GM11168 (cell line): ENCODE results near the gene MADD.
"Not testable (repeated sequence)": the region's sequence is repeated elsewhere in the genome, so short reads cannot be mapped to it uniquely, and the experiment has no call there.

ENCODE experiments used
- in situ Hi-C: fragments of 300-500 bp; cut with MboI; formaldehyde crosslinking; loops from one replicate; pipeline ENCODE4 v1.12.0; 2022; ENCODE audit warnings: low sequenced_read_pairs; ENCODE audit not compliant: unreplicated experiment

MADD gene

DNA sequence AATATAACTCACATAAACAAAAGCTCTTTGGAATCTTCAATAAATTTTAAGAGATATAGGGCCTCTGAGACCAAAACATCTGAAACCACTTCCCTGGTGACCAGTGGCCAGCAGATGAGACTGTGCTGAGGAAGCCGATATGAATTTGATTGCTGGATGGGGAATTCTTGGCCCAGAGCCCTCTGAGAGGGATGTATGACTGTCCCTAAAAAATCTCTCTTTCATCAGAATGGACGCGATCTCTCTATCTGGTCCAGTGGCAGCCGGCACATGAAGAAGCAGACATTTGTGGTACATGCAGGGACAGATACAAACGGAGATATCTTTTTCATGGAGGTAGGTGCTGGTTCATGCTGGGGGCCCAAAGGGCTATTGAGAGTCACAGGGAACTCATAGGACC lies 45.1 kb downstream of the MADD start:
- in situ Hi-C loops, result no loop called here

DNA sequence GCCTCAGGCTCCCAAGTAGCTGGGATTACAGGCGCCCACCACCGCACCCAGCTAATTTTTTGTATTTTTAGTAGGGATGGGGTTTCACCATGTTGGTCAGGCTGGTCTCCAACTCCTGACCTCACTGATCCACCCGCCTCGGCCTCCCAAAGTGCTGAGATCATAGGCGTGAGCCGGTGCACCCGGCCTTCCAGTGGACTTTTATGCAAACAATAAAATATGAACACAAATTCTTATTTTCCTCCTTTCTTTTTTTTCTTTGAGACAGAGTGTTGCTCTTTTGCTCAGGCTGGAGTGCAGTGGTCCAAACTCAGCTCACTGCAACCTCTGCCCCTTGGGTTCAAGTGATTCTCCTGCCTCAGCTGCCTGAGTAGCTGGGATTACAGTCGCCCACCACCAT lies 46.6 kb downstream of the MADD start:
- in situ Hi-C loops, result not testable (repeated sequence)

GRCh38 chr11:47317064-47317828 lies 47.3 kb downstream of the MADD start:
- in situ Hi-C loops, result no loop called here

- in situ Hi-C loops, result no loop called here
These were observed 48.2 kb downstream of the MADD start for GRCh38 chr11:47318166-47318565.

- in situ Hi-C loops, result no loop called here
These were observed 54.6 kb downstream of the MADD start for GRCh38 chr11:47324520-47324919.

DNA sequence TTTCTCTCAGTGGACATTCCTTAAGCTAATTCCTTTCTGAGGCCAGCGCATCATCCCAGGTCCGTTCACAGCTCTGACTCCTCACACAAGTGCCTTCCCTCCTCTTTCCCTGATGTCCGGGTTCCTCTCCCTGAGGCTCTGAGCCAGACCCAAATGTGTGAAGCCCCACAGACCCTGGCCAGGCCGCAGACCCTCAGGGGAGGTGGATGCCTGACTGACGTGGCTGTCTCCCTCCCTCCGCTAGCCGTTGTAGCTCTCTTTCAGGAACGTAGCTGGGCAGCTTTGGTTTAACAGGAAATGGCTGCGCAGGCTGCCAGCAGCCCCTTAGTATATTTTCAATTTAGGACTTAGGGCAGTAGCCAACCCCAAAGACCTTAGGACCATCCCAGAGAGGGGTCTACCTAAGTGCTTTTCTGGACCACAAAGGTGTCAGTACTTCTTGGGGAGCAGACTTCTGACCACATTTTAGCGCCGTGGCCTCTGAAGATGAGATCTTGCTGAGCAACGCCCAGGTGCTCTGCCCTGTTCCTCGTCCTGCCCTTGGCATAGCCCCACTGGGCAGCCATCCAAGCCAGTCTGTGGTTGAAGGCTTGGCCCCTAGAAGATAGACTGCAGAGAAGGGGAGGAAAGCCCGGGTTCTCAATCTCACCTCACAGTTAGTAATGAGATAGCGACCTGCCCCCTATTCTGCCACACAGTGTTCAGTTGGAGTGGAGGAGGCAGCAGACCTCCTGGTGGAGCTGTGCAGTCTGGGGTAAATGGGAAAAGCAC lies 55.5 kb downstream of the MADD start:
- in situ Hi-C loops, result no loop called here

DNA sequence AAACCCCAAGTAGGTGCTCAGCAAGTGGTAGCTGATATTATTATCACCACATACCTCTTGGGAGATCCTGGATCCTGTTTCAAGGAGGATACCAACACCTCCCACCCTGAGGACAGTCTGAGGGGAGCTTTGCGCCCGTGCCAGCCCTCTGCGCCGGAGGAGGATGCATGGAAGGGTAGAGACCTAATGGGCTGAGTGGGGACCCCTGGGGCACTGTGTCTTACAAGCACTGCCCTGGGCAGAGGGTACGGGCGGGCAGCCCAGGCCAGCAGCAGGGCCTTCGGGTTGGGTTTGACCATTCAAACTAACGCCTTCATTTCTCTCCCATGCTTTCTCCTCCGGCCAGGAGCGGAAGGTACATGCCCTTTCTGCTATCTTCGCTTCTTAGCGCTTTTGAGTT lies 56.3 kb downstream of the MADD start:
- in situ Hi-C loops, result no loop called here

DNA sequence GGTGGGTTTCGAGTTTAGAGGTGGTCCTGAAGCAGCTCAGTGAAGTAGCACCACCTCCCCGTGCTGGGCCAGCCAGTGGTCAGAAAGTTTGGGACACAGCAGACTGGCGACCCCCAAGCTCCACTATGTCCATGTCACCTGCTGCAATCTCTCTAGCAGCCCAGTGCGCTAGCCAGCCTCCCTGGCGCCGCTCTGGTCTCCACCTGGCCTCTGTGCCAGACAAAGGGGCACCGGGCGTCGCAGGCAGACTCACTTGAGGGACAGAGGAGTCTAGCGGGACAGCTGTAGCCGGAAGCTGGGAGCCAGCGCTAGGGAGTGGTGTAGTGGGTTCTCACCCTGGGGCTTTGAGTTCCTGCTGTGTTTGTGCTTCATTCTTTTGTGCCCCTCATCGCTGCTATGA lies 57.1 kb downstream of the MADD start:
- in situ Hi-C loops, result no loop called here

DNA sequence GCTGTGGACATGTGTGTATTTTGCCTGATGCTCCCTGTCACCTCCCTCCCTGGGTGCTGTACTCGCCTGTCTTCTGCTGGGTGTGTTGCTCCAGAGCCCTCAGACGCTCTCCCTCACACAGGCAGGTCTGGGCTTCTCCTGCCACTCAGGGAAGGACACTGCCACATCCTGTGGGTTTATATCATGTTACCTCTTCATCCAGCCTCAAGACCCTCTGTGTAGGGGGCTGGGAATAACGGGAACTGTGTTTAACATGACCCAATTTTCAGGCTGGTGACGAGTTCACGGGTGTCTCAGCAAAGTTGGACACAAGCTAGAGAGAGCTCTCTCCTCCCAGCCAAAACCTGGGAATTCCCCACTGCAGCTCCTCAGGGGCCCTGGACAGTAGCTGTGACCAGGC lies 58.0 kb downstream of the MADD start:
- in situ Hi-C loops, result no loop called here

- in situ Hi-C loops, result no loop called here
These were observed 58.8 kb downstream of the MADD start for GRCh38 chr11:47328449-47329390.

- in situ Hi-C loops, result no loop called here
These were observed 59.6 kb downstream of the MADD start for GRCh38 chr11:47329431-47329986.

- in situ Hi-C loops, result no loop called here
These were observed 60.3 kb downstream of the MADD start for GRCh38 chr11:47329987-47330931.

DNA sequence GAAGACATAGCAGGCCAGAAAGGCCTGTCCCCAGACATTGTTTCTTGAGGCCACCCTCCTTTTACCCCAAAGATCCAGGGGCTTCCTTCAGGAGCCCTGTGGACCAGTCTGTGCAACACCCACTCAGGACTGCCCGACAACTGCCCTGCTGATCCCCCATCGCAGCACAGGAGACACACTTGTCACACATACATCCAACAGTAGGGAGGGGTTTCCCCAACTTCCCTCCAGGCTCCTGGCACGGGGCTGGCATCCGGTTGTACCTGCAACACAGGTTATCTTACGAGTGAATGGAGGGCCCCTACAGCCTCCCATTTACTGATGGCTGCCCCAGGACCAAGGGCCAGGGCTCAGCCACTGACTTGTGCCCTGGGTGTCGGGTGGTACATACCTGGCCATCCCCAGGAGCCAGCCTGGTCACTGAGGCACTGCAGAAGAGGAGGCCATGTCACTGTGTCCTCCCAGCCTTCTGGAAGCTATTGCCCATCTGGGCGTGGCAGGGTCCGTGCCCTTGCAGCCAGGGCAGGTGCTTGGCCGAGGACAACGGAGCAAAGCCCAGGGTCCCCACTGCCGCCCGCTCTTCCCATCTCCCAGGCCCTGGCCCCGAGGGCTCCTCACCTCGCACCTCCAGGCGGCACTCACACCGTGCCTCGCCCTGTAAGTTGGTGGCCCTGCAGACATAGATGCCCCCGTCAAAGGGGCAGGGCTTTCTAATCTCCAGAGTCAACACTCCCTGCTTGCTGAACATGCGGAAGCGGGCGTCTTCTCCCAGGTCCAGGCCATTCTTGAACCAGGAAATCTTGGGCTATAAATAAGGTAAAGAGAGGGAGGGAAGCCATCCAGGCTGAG lies 61.7 kb downstream of the MADD start:
- in situ Hi-C loops, result no loop called here

DNA sequence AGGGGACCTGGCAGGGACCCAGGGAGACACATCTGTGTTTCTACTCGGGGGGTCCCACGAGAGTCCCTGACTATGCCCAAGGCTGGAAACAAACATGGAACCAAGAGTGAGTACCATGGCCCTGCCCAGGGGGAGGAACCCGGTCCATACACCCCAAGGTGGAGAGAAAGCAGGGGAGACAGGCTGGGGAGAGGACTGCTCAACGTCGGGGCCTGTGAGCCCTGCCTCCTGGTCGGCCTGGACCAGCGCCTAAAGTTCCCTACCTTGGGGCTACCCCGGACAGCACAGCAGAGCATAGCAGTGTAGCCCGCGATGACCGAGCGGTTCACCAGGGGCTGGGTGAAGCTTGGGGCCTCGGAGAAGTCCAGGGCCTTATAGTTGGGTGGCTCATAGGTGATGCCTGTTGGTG lies 62.4 kb downstream of the MADD start:
- in situ Hi-C loops, result no loop called here

- in situ Hi-C loops, result no loop called here
These were observed 63.0 kb downstream of the MADD start for GRCh38 chr11:47332791-47333525.

GRCh38 chr11:47333526-47333845 lies 63.6 kb downstream of the MADD start:
- in situ Hi-C loops, result no loop called here

DNA sequence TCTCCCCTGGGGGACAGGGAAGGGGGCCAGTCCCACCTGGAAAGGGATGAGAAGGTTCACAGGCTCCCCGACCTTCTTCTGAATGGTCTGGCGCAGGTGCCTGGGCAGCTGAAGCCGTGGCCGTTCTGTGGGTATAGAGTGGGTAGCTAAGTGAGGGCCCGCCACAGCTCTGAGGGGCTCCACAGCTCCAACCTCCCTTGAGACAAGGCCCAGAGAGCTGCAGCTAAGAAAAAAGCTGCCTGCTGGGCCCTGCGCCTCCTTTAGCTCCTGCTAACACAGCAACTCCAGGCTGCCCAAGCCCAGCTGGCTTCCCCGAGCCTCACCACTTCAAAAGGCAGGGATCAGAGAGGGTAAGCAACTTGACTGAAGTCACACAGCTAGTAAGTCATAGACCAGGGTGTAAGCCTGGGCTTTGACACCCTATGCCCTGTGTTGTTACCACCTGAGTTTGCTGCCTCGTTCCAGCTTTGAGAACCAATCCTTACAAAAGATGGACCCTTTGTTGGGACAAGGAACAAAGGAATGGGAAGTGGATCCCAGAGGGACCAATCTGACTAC lies 64.0 kb downstream of the MADD start:
- in situ Hi-C loops, result no loop called here
